KBM-7 (cell line): Measurements from ENCODE around the gene PHRF1.

Experiments
- DNase-seq: peaks from one replicate; pipeline ENCODE4 v3.0.0-alpha.2; 2015
- in situ Hi-C: fragments of 300-500 bp; cut with MboI; formaldehyde crosslinking; loops from 2 replicates; pipeline ENCODE4 v1.14.3; 2020; ENCODE audit warnings: low sequenced_read_pairs, low pct_unique_long_range_greater_than_20kb, mixed read lengths

PHRF1 gene

DNA sequence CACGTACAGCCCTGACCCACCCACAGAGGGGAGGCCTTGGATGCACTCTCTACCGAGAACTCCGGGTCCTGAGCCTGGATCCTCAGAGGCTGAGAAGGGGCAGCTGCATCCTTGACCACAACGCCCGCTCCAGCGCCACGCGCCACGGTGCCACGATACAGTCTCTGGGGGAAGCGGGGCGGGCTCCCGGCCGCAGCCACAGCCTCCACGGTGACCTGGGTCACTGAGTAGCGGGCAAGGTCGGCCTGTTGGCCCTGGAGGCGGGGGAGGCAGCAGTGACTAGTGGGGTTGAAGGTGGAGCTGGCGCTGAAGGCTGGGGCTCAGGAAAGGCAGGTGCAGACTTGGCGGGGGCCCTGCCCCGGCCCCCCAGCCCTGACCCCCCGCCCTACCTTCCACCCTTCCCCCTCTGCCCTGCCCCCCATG, 43.4 kb downstream of the PHRF1 start:
- no peak for DNase-seq
- in situ Hi-C loops, result no loop called here

DNA sequence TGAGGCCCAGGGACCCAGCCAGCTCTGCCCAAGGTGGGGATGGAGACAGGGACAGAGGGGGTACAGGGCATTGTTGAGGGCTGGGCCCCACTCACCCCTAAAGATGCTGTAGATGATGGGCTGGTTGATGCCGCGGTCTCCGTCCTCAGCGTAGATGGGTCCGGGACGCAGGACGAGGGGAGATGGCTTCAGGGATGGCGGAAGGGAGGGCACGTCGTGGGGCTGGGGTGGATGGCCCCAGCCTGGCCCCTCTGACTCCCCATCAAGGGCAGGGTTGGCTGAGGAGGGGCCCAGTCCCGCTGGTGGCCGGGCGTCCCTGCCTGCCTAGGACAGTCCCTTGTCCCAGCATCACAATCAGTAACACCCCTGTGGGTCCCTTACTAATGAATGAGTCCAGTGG, 43.9 kb downstream of the PHRF1 start:
- in situ Hi-C loops, result no loop called here
- no peak for DNase-seq

DNA sequence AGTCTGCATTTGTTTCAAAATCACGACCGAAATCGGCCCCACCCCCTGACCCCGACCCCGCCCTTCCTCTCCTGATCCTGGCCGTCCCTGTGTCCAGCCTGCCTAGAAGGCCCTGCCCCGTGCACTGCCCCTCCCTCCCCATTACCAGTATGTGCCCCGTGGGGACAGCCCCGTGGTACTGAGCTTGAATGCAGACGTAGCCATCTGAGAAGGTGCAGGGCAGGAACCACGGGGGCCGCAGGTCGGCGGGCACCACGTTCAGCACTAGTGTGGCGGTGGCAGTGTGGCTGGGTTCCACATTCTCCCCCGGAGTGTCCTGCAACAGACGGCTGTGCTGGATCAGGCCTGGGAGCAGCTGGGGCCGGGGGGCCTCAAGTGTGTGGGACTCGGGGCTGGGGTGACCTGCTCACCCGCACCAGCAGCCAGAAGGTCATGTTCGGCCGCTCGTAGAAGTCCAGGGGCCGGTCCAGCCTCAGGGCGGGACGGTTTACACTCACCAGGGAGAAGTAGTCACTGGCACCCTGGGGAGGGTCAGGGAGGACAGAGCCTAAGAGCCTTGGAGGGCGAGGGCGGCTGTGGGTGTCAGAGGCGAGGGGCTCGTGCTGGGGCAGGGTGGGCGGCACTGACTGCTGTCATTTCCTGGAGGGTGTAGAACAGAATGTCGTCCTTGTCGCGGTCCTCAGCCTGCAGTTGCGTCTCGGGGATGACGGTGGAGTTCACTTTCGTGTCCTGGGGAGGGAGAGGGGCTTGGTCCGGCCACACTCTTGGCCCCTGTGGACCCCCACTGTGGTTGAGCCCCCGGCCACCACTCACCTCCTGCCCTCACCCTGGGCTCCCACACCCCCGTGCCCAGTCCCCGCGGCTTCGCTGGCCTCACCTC, 44.9 kb downstream of the PHRF1 start:
- DNase-seq, result no peak
- in situ Hi-C loops, result no loop called here

DNA sequence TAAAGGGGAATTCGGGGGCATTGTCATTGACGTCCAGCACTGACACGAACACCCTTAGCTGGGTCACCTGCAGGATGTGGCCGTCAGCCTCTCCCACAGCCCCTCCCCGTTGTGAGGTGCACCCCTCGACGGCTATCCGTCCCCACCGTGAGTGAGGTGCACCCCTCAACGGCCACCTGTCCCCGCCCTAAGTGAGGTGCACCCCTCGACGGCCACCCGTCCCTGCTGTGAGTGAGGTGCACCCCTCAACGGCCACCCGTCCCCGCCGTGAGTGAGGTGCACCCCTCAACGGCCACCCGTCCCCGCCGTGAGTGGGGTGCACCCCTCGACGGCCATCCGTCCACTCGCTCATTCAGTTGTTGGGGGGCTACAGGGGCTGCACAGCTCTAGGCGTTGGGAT, 45.6 kb downstream of the PHRF1 start:
- no peak for DNase-seq
- in situ Hi-C loops, result no loop called here

DNA sequence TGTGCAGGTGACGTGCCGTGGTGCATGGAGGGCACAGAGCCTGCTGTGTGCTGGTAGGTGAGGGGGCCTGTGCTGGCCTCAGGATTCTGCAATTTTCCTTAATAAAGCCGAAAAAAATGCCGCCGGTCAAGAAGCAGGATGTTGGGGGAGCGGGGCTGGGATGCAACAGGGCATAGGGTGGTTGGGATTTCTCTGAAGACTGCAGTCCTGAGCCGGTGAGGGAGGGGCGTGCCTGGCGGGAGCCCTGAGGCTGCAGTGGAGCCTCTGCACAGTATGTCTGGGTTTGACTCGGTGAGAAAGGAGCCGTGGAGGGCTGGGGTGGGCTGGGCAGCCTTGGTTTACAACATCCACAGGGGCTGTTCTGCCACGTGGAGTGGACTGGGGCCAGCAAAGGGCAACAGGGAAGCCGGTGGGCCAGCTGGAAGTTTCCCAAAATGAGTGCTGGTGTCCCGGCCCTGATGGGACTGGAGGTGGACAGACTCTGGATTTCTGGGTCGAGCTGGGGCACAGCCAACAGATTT, 47.1 kb downstream of the PHRF1 start:
- in situ Hi-C loops, result no loop called here
- no peak for DNase-seq

DNA sequence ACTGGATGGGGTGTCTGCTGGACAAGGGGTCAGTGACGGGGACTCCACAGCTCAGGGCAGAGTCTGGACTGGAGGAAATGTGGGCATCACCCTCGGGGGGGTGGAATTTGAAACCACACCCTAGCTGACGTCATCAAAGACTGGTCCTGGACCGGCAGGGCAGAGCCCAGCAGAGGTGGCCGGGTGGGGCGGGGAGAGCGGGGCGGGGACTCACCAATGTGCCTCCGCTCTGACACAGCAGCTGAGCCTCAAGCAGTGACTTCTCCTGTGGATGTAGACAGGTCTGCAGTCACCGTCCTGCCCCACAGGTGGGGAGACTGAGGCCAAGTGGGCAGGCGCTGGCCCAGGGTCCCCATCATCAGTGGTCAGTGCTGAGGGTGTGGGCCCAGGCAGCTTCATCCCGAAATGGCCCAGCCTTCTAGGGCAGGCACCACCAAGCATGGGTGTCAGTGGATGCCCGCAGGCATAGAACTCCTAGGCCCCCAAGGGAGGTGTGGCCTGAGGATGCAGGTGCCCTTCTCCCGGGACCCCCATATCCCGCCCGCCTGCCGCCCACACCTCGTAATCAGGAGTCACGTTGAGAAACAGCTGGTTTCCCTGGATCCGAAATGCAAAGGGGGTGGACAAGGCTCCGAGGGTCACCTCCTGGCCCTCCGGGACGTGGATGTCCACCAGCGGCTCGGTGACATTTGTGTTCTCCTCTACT, 47.9 kb downstream of the PHRF1 start:
- DNase-seq, result no peak

DNA sequence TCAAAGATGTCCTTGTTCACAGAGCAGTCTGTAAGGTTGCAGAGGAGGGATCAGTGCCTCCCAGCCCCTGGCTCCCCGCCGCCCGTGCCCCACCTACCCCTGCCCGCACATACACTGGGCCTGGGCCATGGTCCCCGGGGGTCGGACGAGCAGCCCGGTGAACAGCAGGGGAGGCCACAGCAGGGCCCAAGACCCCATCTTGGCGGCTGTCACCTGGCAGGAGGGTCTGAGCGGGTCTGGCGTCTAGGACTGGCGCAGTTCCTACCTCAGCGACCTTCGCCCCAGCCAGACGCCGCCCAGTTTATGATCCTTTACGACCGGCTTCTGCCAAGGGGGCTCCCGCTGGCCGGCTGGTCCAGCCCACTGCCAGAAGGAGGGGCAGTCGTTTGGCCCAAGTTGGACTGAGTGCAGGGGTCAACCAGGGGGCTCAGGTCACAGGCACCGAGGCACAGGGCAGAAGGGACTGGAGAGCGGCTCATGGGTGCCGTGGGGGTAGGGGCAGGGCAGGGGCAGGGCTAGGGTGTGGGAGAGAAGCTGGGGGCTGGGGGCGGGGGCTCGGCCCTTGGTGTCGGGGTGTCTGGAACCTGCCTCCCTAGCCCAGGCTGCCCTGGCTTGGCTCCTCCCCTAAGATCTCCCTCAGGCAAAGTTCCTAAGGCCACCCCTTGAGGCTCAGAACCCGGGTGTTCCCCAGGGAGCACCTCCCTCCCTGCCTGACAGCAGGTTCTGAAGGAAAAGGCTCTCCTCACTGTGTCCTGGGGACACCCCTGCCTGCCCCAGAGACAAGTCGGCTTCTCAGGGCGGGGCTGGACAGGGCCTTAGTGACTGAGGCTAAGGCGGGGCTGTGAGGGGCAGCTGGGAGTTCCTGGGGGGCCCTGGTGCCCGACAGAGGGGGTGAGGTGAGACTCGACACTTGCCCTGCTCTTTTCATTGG, 48.7 kb downstream of the PHRF1 start, which contains the start of gene CDHR5:
Gene CDHR5 (minus strand): TSS at position 251 of the 931 bp plus-strand sequence. CDS start 53 bp downstream, at position 198.
- in situ Hi-C loops, result no loop called here
- DNase-seq, result no peak

More for the DNA sequence above, 47.9 kb downstream of the PHRF1 start:
- in situ Hi-C loops, result no loop called here

DNA sequence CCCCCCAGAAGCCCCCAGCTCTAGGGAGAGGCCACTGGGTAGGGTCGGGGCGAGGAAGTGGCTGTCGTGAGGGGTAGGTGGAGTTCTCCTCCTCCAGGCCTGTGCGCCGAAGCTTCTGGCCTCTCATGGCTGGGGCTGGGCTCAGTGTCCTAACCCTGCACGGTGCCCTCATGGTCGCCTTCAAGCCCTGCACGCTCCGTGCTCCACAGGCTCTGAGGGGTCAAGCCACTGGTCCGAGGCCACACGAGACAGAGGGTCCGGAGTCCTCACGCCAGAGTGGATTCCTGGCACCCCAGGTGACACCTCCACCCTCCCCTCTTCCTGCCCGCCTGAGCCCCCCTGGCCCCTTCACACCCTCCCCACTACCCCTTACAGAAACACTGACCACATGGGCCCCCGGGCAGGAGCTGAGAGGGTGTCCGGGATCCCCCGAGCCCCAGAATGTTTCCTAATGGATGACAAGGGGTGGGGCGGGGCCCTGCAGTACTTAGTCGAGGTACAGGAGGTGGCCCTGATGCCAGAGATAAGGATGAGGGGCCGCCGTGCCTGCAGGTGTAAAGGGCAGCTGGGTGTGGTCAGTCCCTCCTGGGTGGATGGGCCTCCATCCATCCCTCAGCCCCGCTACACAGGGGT, 49.5 kb downstream of the PHRF1 start:
- DNase-seq, result no peak
- in situ Hi-C loops, result no loop called here

DNA sequence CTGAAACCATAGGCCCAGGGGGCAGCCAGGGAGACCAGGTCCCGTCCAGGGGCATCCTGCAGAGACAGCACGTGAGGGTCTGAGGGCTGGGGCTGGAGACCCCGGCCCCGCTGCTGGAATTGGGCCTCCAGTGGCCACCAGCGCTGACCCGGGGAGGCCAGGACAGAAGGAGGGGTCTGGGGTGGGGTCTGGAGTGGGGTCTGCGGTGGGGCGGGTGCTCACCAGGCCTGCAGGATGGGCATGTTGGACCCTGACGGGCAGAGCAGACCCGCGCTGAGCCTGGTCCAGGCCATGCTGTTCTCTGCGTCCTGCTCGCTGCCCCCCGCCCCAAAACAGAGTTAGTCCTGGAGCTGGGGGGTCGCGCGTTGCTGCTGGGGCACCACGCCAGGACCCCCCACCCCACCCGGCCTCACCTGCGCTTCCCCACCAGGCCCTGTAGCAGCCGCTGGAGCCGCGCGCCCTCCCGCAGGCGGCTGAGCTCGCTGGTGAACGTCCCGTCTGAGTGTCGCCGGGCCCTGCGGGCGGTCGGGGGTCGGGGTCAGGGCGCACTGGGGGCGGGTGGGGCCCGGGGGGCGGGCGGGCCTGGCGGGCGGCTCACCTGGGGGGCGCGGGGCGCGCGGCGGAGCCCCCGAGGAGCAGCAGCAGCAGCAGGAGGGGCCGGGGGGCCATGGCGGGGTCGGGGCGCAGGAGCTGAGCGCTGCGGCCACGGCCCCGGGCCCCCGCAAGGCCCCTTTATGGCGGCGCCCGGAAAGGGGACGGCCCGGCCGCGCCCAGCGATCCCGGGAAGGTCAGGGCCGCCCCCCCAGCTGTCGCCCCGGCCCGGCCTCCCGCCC, 50.4 kb downstream of the PHRF1 start, which contains the start of gene SCT:
Gene SCT (minus strand): TSS at position 707 of the 833 bp plus-strand sequence. CDS start 38 bp downstream, at position 669.
- in situ Hi-C loops, result no loop called here
- DNase-seq, result no peak

DNA sequence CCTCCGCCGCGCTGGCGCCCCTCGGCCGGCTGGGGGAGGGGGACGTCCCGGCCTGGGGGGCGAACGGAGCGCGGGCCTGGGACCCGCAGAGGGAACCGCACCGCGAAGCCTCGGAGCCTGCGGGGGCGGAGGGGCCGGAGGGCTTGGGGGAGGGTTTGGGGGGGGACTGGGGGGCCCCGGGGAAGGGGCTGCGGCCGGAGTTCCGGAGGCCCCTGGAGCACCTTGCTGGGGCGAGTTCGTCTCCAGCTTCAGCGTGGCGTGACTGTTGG, 51.0 kb downstream of the PHRF1 start:
- in situ Hi-C loops, result no loop called here

DNA sequence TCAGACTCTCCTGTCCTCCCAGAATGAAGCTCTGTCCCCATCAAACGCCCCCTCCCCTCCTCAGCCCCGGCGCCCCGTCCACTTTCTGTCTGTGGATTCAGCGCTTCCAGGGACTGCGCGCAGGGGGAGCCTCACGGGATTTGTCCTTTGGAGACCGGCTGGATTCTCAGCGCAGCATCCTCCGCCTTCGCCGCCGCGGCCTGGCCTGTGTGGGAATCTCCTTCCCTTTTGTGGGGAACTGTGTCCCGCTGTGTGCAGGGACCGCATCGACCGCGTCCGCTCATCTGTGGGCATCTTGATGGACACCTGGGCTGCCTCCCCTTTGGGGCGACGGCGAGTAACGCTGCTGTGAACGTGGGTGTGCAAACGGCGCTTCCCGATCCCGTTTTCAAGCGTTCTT, 51.8 kb downstream of the PHRF1 start:
- peak; percentile 24 for DNase-seq
- in situ Hi-C loops, result no loop called here

More for the DNA sequence above, 51.0 kb downstream of the PHRF1 start:
- no peak for DNase-seq

DNA sequence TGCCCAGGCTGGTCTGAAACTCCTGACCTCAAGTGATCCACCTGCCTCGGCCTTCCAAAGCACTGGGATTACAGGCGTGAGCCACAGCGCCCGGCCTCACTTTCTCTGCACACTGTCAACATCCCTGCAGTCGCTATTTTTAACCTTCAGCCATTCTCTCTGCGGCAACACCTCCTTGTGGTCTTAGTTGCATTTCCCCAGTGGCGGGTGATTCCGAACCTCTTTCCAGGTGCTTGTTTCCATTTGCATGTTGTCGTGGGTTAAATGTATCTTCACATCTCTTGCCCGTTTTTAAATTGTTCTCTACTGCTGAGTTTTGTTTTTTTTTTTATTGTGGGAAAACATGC, 52.9 kb downstream of the PHRF1 start:
- DNase-seq, result peak; percentile 53
- in situ Hi-C loops, result no loop called here

DNA sequence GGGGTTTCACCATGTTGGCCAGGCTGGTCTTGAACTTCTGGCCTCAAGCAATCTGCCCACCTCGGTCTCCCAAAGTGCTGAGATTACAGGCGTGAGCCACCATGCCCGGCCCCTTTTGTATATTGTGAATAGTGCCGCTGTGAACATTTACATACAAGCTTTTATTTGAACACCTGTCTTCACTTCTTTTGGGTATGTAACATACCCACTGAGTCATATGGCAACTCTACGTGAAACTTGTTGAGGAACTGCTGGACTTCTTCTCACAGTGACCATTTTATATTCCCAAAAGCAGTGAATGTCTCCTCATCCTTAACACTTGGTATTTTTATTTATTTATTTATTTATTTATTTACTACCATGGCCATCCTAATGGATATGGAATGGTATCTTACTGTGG, 54.6 kb downstream of the PHRF1 start:
- no peak for DNase-seq
- in situ Hi-C loops, result no loop called here

DNA sequence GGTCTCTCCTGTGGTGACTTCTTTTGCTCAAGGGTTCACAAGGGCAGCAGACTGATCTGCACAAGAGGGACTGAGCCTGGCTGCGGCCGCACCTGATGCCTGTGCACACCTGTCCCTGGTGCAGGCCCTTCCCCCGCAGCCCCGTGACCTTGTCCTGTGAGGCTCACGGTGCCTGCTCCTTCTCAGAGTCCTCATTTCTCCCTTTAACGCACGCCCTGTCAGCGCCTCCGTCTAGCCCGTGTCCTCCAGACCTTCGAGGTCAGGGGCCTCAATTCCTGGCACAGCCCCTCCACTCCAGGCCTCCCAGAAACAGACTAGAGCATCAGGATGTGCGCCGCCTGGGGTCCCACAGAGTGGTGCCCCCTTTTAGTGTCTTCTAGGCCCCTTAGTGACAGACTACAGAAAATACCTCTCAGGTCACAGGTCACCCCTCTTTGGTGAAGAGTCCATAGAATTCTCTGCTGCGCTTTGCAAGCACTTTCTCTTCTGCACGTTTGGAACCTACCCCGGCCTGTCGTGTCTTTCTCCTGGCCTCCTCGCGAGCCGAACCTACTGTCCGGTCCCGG, 59.8 kb downstream of the PHRF1 start:
- DNase-seq, result no peak
- in situ Hi-C loops, result no loop called here

DNA sequence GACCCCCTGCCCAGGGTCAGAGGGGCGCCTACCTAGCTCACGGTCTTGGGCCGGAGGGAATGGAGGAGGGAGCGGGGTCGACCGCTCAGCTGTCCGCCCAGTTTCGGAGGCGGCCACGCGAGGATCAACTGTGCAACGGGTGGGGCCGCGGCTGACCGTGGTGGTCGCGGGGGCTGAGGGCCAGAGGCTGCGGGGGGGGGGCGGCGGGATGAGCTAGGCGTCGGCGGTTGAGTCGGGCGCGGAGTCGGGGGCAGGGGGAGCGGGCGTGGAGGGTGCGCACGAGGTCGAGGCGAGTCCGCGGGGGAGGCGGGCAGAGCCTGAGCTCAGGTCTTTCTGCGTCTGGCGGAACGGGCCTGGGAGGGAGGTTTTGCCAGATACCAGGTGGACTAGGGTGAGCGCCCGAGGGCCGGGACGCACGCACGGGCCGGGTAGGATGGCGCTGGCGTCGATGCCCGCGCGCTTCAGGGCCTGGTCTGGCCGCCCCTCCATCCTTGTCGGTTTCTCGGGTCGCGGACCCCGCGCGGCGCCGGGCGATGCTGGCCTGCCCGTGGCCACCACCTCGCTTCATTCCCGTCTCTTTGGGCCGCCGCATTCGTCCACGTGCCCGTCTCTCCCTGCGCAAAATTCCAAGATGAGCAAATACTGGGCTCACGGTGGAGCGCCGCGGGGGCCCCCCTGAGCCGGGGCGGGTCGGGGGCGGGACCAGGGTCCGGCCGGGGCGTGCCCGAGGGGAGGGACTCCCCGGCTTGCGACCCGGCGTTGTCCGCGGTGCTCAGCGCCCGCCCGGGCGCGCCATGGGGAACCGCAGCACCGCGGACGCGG, 60.5 kb downstream of the PHRF1 start, which contains the start of gene DRD4:
Gene DRD4 (plus strand): TSS at position 759 of the 822 bp plus-strand sequence. CDS start 36 bp downstream, at position 795.
- no peak for DNase-seq
- in situ Hi-C loops, result no loop called here

DNA sequence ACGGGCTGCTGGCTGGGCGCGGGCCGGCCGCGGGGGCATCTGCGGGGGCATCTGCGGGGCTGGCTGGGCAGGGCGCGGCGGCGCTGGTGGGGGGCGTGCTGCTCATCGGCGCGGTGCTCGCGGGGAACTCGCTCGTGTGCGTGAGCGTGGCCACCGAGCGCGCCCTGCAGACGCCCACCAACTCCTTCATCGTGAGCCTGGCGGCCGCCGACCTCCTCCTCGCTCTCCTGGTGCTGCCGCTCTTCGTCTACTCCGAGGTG, 61.0 kb downstream of the PHRF1 start:
- in situ Hi-C loops, result no loop called here
- no peak for DNase-seq
